Lower lobe of right lung (tissue), 2 donors: ENCODE data around the gene ACAA2. TPM values are rescaled to one million over a fixed set of nuclear protein-coding genes. Genes with fewer than 3 reads are reported as not detected.

ENCODE experiments used
- ATAC-seq, 2 donors: fragments of 200-7000 bp; cut with Tn5 transposase; one replicate each; pipeline ENCODE4 v1.9.1; 2020 to 2022; ENCODE audit warnings: mild to moderate bottlenecking in 2 of 2, moderate library complexity in 2 of 2
- DNase-seq: peaks from one replicate; pipeline ENCODE4 v3.0.0-alpha.2; 2020
- H3K27ac ChIP-seq: fragments of 200-600 bp; one replicate; pipeline ENCODE4 v1.8.0; 2022
- H3K27me3 ChIP-seq: fragments of 200-600 bp; one replicate; pipeline ENCODE4 v1.8.0; 2022; ENCODE audit warnings: low read depth
- H3K36me3 ChIP-seq: fragments of 200-600 bp; one replicate; pipeline ENCODE4 v1.8.0; 2022; ENCODE audit warnings: mild to moderate bottlenecking
- H3K4me1 ChIP-seq: fragments of 200-600 bp; one replicate; pipeline ENCODE4 v1.8.0; 2022
- H3K4me3 ChIP-seq: fragments of 200-600 bp; one replicate; pipeline ENCODE4 v1.8.0; 2022; ENCODE audit warnings: mild to moderate bottlenecking
- H3K9me3 ChIP-seq: fragments of 200-600 bp; one replicate; pipeline ENCODE4 v1.8.0; 2022
- CTCF ChIP-seq: fragments of 200-600 bp; IDR thresholded peaks from one replicate; pipeline ENCODE4 v1.8.0; 2022; ENCODE audit warnings: antibody characterized with exemption, mild to moderate bottlenecking
- intact Hi-C: fragments of 100-400 bp; cut with DNase I; formaldehyde crosslinking; loops from one replicate; pipeline ENCODE4 v1.11.0; 2022
- total RNA-seq: library from RNA; stranded (reverse); fragmentation: NEBNext Ultra II Directional; extraction: Animal tissue kit (Norgen Biotek cat#: 25700); gene quantifications from one replicate; pipeline ENCODE4 v1.2.1, GENCODE V29; 2021
- donor health status: DM: no; HTN: yes; CAD: no; lungs with severe emphysema.

ACAA2 gene
- total RNA-seq, 1 donor from 2014 or later, result 71.3 TPM

- Histone ChIP-seq H3K27me3 (no peaks in the 10 kb centered on the region), H3K9me3 (no peaks in the 10 kb centered on the region), H3K27ac (peak overlapping the region; percentile 59), H3K4me3 (no peak overlapping the region), H3K4me1 (peaks cover 14% of the 10 kb centered on the region), H3K36me3 (no peaks in the 10 kb centered on the region)
- intact Hi-C loops, result no loop called here
- TF ChIP-seq CTCF, result peak; percentile 93
- ATAC-seq (peak; percentile 84 to 87), DNase-seq (peak; percentile 66)
These were observed 45.1 kb upstream of the ACAA2 start for GRCh38 chr18:49858309-49859020.

- Histone ChIP-seq H3K27me3 (no peaks in the 10 kb centered on the region), H3K9me3 (no peaks in the 10 kb centered on the region), H3K36me3 (no peaks in the 10 kb centered on the region), H3K4me3 (no peak overlapping the region), H3K4me1 (peaks cover 14% of the 10 kb centered on the region), H3K27ac (no peak overlapping the region)
- no peak for ATAC-seq
- DNase-seq, result no peak
- intact Hi-C loops, result no loop called here
- TF ChIP-seq CTCF, result no peak
These were observed 44.4 kb upstream of the ACAA2 start for GRCh38 chr18:49857708-49858107.

- no peak for ATAC-seq
- H3K27ac ChIP-seq, result no peak overlapping the region
- no peak for TF ChIP-seq CTCF
- peaks cover 14% of the 10 kb centered on the region for H3K4me1 ChIP-seq
- H3K36me3 ChIP-seq, result no peaks in the 10 kb centered on the region
- no peak for DNase-seq
- no peak overlapping the region for H3K4me3 ChIP-seq
- no peaks in the 10 kb centered on the region for H3K27me3 ChIP-seq
- H3K9me3 ChIP-seq, result no peaks in the 10 kb centered on the region
- intact Hi-C loops, result no loop called here
These were observed 43.2 kb upstream of the ACAA2 start for GRCh38 chr18:49856496-49856895.

- Histone ChIP-seq H3K4me3 (no peak overlapping the region), H3K4me1 (peaks cover 14% of the 10 kb centered on the region), H3K27ac (no peak overlapping the region), H3K27me3 (no peaks in the 10 kb centered on the region), H3K36me3 (no peaks in the 10 kb centered on the region), H3K9me3 (no peaks in the 10 kb centered on the region)
- DNase-seq (no peak), ATAC-seq (no peak)
- intact Hi-C loops, result no loop called here
- no peak for TF ChIP-seq CTCF
These were observed 42.5 kb upstream of the ACAA2 start for GRCh38 chr18:49855711-49856415.

GRCh38 chr18:49854681-49855080 lies 41.3 kb upstream of the ACAA2 start:
- intact Hi-C loops, result no loop called here
- H3K4me1 ChIP-seq, result peaks cover 14% of the 10 kb centered on the region
- DNase-seq (no peak), ATAC-seq (no peak)
- H3K4me3 ChIP-seq, result no peak overlapping the region
- H3K27me3 ChIP-seq, result no peaks in the 10 kb centered on the region
- TF ChIP-seq CTCF, result no peak
- no peaks in the 10 kb centered on the region for H3K9me3 ChIP-seq
- no peak overlapping the region for H3K27ac ChIP-seq
- no peaks in the 10 kb centered on the region for H3K36me3 ChIP-seq
